HG02938 (cell line): ENCODE results near the gene PITPNC1.
"Not testable (repeated sequence)": the region's sequence is repeated elsewhere in the genome, so short reads cannot be mapped to it uniquely, and the experiment has no call there.

Experiments
- ATAC-seq: cut with Tn5 transposase; IDR thresholded peaks from one replicate; pipeline ENCODE4 v1.9.1; 2021; ENCODE audit warnings: mild to moderate bottlenecking, moderate library complexity; ENCODE audit not compliant: unreplicated experiment

The PITPNC1 gene

DNA sequence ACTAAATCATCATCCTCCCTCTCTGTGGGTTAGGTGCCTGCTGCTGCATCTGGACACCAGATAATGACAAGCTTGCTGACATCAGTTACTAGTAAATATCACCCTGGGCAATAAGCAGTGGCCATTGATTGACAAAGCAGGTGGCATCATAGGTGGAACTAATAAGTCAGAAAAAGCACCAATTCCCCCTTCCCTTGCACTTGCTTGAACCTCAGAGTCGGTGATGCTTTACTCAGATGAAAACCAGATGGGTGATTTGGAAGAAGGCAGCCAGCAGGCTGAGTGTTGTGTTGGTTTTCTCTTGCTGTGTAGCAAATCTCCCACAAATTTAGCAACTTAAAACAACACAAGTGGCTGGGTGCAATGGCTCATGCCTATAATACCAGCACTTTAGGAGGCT is 193.7 kb downstream of the PITPNC1 start:
- ATAC-seq = no peak

GRCh38 chr17:67571478-67571877 is 194.4 kb downstream of the PITPNC1 start:
- ATAC-seq = no peak

- no peak for ATAC-seq
Measured at GRCh38 chr17:67573987-67574657, 197.0 kb downstream of the PITPNC1 start.

- ATAC-seq = peak; percentile 42
Measured at GRCh38 chr17:67574658-67575293, 197.7 kb downstream of the PITPNC1 start.

- ATAC-seq = no peak
Measured at GRCh38 chr17:67575325-67575724, 198.2 kb downstream of the PITPNC1 start.

- no peak for ATAC-seq
Measured at GRCh38 chr17:67576471-67577115, 199.5 kb downstream of the PITPNC1 start.

DNA sequence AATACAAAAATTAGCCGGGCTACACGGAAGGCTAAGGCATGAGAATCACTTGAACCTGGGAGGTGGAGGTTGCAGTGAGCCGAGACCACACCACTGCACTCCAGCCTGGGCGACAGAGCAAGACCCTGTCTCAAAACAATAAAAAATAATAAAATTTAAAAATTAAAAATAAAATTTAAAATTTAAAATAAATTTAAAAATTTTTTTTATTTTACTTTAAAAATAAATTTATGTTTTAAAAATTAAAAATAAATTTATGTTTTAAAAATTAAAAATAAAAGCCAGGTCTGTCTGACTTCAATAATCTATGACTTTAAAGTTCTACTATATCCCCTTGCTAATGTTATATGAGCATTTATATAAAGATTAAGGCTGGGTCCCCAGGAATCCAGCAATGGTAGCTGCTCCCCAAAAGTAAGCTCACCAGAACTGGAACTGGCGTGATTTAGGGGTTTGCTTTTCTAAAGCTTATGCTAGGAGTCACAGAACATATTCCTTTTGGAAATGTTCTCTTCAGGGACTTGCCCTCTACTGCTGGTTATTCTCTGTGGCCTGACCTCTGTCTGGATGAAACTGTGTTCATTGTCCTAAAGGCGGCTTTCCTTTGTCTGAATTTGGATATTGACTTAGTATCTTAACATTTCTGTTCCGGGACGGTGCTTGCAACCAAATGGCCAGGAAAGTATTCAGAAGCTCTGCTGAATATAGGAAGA is 200.5 kb downstream of the PITPNC1 start:
- no peak for ATAC-seq

DNA sequence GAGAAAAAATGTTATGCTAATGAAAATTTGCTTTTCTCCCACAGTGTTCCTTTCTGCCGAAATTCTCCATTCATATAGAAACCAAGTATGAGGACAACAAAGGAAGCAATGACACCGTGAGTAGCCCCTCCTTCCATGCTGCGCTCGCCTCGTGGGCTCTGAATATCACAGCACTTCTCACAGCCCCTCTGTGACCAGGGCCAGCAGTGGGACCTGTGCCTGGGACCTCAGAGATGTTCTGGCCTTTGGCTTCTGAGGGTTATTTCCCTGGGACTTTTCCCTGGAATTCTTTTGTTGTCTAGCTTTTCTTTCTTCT is 201.0 kb downstream of the PITPNC1 start:
- peak; percentile 32 for ATAC-seq

DNA sequence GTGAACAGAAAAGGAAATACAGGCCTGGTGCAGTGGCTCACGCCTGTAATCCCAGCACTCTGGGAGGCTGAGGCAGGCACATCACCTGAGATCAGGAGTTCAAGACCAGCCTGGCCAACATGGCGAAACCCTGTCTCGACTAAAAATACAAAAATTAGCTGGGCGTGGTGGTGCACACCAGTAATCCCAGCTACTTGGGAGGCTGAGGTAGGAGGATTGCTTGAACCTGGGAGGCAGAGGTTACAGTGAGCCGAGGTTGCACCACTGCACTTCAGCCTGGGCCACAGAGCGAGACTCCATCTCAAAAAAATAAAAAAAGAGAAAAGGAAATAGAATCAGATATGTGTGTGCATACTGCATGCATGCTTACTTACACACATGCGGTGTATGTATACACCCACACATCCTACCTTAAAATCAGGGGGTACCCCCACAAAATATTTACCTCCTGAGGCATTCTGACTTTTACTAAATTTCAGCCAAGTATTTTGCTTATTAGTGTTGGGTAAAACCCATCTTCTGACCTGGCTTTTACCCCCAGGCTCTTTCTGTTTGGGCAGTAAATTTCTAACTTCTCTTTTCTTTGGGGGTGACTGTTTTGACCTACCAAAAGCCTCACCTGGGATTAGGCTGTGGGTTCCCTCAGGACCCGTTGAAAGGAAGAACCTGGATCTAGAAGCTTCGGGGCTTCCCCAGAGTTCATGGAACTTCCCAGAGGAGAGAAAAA is 201.8 kb downstream of the PITPNC1 start:
- ATAC-seq = not testable (repeated sequence)

DNA sequence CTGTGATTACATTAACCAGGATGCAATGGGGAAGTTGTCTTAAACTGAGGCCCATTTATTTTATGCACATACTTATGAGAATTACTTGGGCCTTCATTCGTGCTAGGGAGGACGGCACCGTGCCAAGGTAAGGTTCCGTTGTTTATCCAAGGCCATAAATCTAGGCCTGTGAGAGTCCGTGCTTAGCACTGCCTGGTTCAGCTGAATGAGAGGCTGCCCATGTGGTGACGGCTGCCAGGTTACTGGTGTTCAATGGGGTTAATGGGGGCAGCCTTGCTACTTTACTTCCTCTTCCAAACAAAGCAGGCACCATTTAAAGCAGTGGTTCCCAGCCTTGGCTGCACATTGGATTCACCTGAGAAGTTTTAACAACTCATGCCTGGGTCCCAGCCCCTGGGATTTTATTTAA is 205.6 kb downstream of the PITPNC1 start:
- ATAC-seq = no peak

GRCh38 chr17:67585077-67585602 is 208.1 kb downstream of the PITPNC1 start:
- no peak for ATAC-seq

- ATAC-seq = no peak
Measured at GRCh38 chr17:67588326-67588725, 211.2 kb downstream of the PITPNC1 start.

DNA sequence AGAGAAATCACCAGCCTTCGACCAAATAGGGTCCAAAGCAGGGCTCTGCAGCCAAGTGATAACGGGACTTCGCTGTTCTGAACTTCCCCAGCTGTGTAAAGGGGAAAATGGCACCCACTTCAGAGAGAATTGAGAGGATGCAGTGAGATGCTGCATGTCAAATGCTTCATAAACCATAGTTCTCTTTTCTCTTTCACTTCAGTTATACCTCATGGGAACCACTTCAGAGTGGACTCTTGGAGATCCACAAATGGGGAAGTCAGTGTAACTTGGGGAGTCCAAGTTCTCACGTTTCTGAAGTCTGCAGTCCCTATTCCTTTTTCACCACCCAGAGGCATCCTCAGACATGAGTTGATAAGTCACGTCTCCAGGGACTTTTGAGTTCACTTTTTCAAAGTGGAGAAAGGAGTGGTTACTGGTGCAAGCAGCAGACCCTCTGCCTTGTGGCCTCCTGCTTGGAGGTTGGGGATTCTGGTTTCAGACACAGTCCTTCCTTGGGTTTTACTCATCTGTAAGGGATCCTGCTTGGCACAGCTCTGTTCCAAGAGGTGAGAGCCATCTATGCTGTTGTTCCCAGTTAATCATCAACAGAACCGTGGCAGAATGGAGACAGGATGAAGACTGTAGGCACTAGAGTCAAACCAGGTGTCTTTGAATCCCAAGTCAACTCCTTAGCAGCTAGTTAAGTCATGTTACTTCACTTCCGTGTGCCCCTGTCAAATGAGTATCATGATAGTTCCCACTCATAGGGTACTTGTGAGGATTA is 217.2 kb downstream of the PITPNC1 start:
- peak; percentile 77 for ATAC-seq

DNA sequence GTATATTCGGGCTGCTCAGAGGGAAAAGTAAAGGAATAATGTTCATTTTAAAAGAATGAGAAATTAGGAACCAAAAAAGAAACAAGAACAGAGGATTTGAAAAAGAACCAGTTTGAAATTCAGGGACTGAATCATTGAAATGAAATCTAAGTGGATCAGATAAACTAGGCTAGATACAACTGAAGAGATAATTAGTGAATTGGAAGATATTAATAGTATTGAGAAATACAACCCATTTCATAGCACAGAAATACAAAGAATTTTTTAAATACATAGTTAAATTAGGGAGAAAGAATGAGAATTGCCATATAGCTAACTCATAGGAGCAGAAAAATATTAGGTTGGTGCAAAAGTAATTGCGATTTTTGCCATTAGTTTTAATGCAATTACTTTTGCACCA is 223.3 kb downstream of the PITPNC1 start:
- no peak for ATAC-seq

- ATAC-seq = no peak
Measured at GRCh38 chr17:67601897-67602296, 224.8 kb downstream of the PITPNC1 start.

GRCh38 chr17:67602444-67602843 is 225.4 kb downstream of the PITPNC1 start:
- no peak for ATAC-seq

- ATAC-seq = no peak
Measured at GRCh38 chr17:67602974-67603373, 225.9 kb downstream of the PITPNC1 start.

GRCh38 chr17:67605256-67605912 is 228.3 kb downstream of the PITPNC1 start:
- no peak for ATAC-seq

DNA sequence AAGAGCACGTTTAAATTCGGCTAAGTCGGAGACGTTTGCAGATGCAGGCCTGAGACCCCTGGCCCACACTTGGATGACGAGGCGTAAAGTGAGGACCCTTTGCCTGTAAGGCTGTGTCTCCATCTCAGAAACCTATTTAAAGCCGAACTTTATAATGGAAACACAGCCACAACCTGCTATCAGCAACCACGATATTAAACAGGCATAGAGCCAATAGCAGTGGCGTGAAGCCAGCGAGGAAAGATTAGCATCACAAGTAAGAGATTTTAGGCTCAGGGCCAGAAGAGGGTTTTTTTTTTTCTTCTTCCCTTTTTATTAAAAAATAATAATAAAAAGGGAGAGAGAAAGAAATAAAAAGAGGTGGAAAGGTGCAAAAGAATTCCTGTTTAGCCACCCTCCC is 229.4 kb downstream of the PITPNC1 start:
- no peak for ATAC-seq
